Measurements from ENCODE around the gene ADGRL3.

Gene ADGRL3

DNA sequence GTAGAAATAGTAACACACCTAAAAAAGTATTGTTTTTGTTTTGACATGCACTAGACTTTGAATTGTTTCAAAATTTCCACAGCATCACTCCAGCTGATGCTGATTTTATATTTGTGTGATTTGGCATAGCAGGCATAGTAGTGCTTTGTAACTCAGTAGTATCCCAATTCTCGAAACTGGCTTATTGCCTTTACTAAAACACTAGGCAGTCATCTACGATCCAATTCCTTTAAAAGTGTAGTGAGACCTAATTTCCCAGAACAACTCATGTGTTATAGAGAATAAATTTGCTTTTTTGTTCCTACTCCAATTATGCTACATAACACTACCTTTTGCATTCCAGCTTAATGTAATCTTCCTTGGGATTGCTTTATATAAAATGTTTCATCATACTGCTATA is 797.7 kb downstream of the ADGRL3 start:
- DNase-seq (ENCODE audit: low spot score), result no peak

GRCh38 chr4:62003695-62004094 is 803.6 kb downstream of the ADGRL3 start:
- no peak for DNase-seq (ENCODE audit: low spot score)

DNA sequence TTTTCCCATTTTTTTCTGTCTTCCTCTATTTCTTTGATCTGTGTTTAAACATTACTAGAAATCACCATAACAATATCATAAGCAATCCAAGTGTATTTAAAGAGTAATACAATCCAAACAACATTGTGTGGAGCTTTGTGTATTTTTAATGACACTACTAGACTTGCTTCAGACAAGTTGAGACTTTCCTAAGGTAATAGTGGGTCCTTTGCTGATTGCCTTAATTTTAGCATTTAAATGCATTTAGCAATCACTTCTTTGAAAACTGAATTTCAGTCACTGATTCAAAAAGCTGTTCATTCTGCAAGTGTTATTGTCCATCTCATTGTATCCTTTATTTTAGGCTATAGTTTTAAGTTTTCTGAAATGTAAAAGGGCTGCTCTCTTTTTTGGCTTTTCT is 804.8 kb downstream of the ADGRL3 start:
- DNase-seq (ENCODE audit: low spot score), result no peak

DNA sequence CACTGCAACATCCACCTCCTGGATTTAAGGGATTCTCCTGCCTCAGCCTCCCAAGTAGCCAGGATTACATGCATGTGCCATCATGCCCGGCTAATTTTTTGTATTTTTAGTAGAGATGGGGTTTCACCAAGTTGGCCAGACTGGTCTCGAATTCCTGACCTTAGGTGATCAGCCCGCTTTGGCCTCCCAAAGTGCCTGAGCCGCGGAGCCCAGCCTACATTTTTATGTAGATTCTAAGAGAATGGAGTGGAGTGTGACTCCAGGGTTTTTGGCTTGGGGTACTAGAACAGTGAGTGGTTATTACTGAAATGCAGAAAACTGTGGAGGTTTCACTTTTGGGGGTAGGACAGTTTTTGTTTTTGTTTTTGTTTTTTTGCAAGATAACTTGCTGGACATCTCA is 806.0 kb downstream of the ADGRL3 start:
- DNase-seq (ENCODE audit: low spot score), result no peak

- DNase-seq (ENCODE audit: low spot score), result no peak
Measured at GRCh38 chr4:62015043-62015739, 815.1 kb downstream of the ADGRL3 start.

GRCh38 chr4:62018537-62018936 is 818.4 kb downstream of the ADGRL3 start:
- DNase-seq (ENCODE audit: low spot score), result no peak

GRCh38 chr4:62023633-62024032 is 823.5 kb downstream of the ADGRL3 start:
- no peak for DNase-seq (ENCODE audit: low spot score)

DNA sequence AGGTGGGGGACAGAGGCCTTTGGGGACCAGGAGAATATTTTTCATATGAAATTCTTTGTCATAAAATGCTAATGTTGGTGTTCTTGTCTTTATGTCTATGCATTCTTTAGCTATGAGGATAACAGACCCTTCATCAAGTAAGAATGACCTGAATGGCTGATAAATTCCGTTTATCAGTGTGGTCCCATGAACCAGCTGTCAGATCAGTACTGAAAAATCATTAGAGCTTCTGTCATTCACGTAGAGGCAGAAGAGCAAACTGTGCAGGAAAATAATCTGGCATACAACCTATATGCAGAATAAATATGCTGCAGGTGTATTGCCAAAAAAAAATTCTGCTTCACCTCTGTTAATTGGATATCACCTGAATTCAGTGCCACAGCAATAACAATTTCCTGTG is 828.6 kb downstream of the ADGRL3 start:
- no peak for DNase-seq (ENCODE audit: low spot score)

DNA sequence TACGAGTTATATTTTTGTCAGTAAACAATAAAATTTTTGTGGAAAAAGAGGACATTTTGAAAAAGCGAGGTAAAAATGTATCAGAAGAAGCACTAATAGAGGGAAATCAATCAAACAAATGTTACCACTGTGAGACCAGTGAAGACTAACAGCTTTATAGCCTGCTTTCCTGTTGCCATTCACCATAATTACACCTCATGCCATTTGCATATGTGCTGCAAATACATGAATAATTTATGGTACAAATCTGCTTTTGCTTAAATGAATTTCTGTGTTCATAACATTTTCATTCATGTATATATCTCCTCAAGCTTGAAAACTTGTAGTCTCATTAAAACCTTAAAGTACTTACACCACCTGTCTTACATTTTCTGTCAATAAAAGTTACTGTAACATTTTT is 830.8 kb downstream of the ADGRL3 start:
- no peak for DNase-seq (ENCODE audit: low spot score)

DNA sequence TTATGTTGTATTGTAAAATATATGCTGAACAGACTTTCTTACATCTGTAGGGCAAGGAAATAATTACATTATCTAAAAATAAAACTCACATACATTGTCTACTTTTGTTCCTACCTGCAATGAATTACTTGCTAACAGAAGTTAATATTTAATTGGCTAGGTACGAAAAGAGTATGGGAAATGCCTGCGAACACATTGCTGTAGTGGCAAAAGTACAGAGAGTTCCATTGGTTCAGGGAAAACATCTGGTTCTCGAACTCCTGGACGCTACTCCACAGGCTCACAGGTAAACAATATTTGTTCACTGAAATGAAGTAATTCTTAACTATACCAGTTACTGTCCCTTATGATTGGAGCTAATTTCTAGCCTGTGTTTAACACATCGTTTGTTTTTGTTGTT is 837.4 kb downstream of the ADGRL3 start:
- no peak for DNase-seq (ENCODE audit: low spot score)

DNA sequence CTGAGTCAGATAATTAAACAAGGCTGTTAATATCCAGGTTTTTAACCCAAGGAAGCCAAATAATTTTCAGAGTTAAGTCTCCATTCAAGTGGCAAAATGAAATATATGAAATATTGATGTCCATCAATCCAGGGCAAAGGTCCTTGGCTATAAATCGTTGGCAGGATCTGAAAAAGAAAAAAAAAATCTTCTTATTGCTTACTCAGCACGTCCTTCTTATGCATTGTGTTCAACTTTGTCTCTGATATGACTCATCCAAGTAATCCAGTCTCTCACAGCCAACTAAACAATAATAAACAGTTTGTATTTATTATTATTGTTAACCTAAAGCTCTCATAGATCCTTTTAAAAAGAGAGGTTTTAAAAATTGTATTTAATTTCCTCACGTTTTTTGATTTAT is 851.2 kb downstream of the ADGRL3 start:
- DNase-seq (ENCODE audit: low spot score), result no peak

DNA sequence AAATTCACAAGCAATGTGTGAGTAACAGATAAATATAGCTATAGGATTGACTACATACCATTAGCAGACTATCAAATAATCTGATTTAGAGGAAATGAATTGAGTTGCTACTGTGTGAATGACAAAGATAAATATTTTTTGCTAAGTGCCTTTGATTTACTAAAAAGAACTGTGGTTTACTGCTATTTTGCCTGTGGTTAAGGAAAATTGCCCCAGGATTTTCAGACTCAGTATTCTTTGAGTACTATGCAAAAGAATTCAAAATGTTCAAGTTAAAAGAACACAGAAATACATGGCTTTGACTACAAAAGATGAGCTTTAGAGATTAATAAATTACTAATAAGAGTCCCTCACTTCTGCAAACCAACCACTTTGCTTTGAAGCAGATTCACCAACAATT is 853.8 kb downstream of the ADGRL3 start:
- no peak for DNase-seq (ENCODE audit: low spot score)

DNA sequence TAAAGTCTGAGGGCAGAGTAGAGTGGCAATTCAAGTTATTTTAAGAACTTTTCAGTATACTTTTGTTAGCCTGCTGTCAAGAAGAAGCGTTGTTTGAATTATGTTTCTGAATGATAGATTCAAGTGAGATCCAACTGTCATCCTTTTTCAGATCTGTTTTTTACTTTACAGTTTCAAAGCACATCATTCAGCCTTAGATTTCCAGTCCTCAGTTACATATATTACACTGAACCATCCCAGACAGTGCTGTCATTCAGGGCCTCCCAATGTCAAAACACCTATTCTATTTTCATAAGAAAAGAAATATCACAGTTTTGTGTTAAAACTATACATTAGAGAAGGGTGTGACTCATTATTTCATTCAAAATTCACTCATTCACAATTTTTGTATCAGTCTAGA is 856.9 kb downstream of the ADGRL3 start:
- no peak for DNase-seq (ENCODE audit: low spot score)

GRCh38 chr4:62058571-62058970 is 858.4 kb downstream of the ADGRL3 start:
- DNase-seq (ENCODE audit: low spot score), result no peak

DNA sequence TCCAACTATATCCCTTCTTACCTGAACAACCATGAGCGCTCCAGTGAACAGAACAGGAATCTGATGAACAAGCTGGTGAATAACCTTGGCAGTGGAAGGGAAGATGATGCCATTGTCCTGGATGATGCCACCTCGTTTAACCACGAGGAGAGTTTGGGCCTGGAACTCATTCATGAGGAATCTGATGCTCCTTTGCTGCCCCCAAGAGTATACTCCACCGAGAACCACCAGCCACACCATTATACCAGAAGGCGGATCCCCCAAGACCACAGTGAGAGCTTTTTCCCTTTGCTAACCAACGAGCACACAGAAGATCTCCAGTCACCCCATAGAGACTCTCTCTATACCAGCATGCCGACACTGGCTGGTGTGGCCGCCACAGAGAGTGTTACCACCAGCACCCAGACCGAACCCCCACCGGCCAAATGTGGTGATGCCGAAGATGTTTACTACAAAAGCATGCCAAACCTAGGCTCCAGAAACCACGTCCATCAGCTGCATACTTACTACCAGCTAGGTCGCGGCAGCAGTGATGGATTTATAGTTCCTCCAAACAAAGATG is 870.2 kb downstream of the ADGRL3 start:
- DNase-seq (ENCODE audit: low spot score), result no peak

DNA sequence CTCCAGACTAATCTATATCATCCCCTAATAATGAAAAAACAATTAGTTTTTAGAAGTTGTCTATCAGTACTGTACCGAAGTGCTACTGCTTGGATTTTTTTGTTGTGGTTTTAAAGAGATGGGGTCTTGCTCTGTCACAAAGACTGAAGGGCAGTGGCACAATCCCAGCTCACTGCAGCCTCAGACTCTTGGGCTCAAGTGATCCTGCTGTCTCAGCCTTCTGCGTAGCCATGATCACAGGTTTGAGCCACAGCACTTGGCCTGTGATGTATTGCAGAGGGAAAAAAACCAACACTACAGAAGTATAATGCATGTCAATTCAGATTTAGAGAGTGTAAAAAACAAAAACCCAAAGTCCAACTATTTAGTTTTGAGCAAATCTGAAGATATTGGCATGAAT is 875.0 kb downstream of the ADGRL3 start:
- DNase-seq (ENCODE audit: low spot score), result no peak

- no peak for DNase-seq (ENCODE audit: low spot score)
Measured at GRCh38 chr4:62075521-62075920, 875.4 kb downstream of the ADGRL3 start.

GRCh38 chr4:62077406-62077805 is 877.3 kb downstream of the ADGRL3 start:
- no peak for DNase-seq (ENCODE audit: low spot score)

DNA sequence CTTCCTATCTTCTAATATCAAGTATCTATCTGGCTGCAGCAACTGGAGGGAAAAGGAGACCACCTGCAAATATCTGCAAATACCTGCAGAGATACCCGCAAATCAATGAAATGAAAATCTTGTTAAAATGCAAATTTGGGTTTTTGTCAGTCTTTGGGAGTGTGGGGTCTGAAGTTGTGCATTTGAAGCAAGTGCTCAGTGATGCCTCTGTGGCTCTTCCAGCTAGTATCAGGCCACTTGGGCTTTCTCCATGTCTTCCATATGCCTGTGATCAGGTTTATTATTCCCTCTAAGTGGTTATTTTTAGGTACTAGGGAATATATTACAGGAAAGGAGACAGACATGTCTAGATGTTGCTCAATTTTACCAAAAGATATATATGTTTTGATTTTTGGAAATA is 880.3 kb downstream of the ADGRL3 start:
- no peak for DNase-seq (ENCODE audit: low spot score)

- no peak for DNase-seq (ENCODE audit: low spot score)
Measured at GRCh38 chr4:62087706-62088105, 887.6 kb downstream of the ADGRL3 start.

DNA sequence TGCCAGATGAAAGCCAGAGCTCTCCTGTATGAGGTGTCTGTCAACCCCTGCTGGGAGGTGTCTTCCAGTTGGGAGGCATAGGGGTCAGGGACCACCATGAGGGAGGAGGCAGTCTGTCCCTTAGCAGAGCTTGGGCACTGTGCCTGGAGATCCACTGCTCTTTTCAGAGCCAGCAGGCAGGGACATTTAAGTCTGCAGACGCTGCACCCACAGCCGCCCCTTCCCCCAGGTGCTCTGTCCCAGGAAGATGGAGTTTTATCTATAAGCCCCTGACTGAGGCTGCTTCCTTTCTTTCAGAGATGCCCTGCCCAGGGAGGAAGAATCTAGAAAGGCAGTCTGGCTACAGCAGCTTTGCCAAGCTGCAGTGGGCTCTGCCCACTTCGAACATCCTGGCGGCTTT is 893.6 kb downstream of the ADGRL3 start:
- DNase-seq (ENCODE audit: low spot score), result no peak

- no peak for DNase-seq (ENCODE audit: low spot score)
Measured at GRCh38 chr4:62096881-62097280, 896.8 kb downstream of the ADGRL3 start.

GRCh38 chr4:62115216-62115615 is 915.1 kb downstream of the ADGRL3 start:
- no peak for DNase-seq (ENCODE audit: low spot score)

DNA sequence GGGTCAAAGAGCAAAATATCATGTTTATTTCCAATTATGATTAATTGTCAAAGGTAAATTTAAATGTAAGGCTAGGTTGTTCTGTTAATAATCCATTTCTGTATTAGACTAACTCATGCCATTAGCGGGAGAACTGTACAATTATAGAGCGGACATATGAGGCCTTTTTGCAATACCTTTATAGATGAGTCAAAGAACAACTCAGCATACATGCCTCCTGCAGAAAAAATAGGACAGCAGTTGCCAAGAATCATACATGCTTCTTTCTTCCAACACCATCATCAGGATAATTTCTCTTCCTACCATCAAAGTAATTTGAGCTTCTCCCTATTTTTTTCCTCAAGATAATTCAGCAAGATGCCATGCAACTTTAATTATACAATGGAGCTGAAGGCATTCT is 917.8 kb downstream of the ADGRL3 start:
- DNase-seq (ENCODE audit: low spot score), result no peak
